H1 (cell line): Measurements from ENCODE around the gene STX7.
"Not testable (repeated sequence)": the region's sequence is repeated elsewhere in the genome, so short reads cannot be mapped to it uniquely, and the experiment has no call there.

ENCODE experiments used
- ATF3 ChIP-seq: IDR thresholded peaks from 2 replicates; pipeline ENCODE4 v1.6.1; 2011; ENCODE audit warnings: low read depth, mild to moderate bottlenecking, low read length; ENCODE audit not compliant: insufficient read depth
- CTCF ChIP-seq, 3 experiments: IDR thresholded peaks; 1 replicate in 2 of 3; 2 replicates in 1 of 3; pipeline versions ENCODE4 v1.5.1 to v1.6.1; 2011; ENCODE audit warnings: low read length in 3 of 3, mild to moderate bottlenecking in 3 of 3, inconsistent platforms in 2 of 3, low read depth in 1 of 3, moderate library complexity in 1 of 3; ENCODE audit not compliant: insufficient read depth in 1 of 3; ENCODE audit errors: control extremely low read depth in 1 of 3
- EZH2 ChIP-seq: fragments of 200-600 bp; sonication (generic); IDR thresholded peaks from 2 replicates; pipeline ENCODE4 v1.7.1; 2012; ENCODE audit warnings: low read depth, mild to moderate bottlenecking, moderate library complexity, low read length, inconsistent platforms; ENCODE audit not compliant: severe bottlenecking
- POLR2A ChIP-seq, 2 experiments: IDR thresholded peaks; 1 replicate in 1 of 2; 2 replicates in 1 of 2; pipeline ENCODE4 v1.6.1; 2011; ENCODE audit warnings: low read depth in 2 of 2, low read length in 2 of 2, mild to moderate bottlenecking in 2 of 2; ENCODE audit errors: control extremely low read depth in 1 of 2
- POLR2AphosphoS5 ChIP-seq: IDR thresholded peaks from 2 replicates; pipeline ENCODE4 v1.6.1; 2011; ENCODE audit warnings: low read depth, low read length
- RAD21 ChIP-seq, 2 experiments: IDR thresholded peaks in 1 of 2; conservative IDR thresholded peaks in 1 of 2; 2 replicates each; pipeline ENCODE4 v1.6.1; 2011; ENCODE audit warnings: low read depth in 2 of 2, low read length in 2 of 2, improper control_type of control experiment in 1 of 2, inconsistent platforms in 1 of 2, mild to moderate bottlenecking in 1 of 2, moderate library complexity in 1 of 2
- RFX5 ChIP-seq: IDR thresholded peaks from 2 replicates; pipeline ENCODE4 v1.6.1; 2011; ENCODE audit warnings: low read depth, low read length, improper control_type of control experiment, borderline replicate concordance
- SIN3A ChIP-seq, 2 experiments: IDR thresholded peaks in 1 of 2; conservative IDR thresholded peaks in 1 of 2; 2 replicates each; pipeline ENCODE4 v1.6.1; 2011 to 2012; ENCODE audit warnings: low read length in 2 of 2, improper control_type of control experiment in 1 of 2, low read depth in 1 of 2, mild to moderate bottlenecking in 1 of 2
- TAF1 ChIP-seq: IDR thresholded peaks from 2 replicates; pipeline ENCODE4 v1.6.1; 2011; ENCODE audit warnings: mild to moderate bottlenecking, low read depth, low read length
- USF2 ChIP-seq: IDR thresholded peaks from 2 replicates; pipeline ENCODE4 v1.6.1; 2011; ENCODE audit warnings: low read length, improper control_type of control experiment

- TF ChIP-seq POLR2AphosphoS5; CTCF (IDR thresholded peaks at IDR 0.05; ENCODE audit: control extremely low read depth in 1 of 3, insufficient read depth in 1 of 3, low read depth in 1 of 3, low read length in 3 of 3); EZH2; USF2; RAD21 (IDR thresholded peaks at IDR 0.05 in 1 of 2, conservative IDR thresholded peaks at IDR 0.05 in 1 of 2; ENCODE audit: low read depth in 2 of 2, low read length in 2 of 2); ATF3; POLR2A (IDR thresholded peaks at IDR 0.05; ENCODE audit: control extremely low read depth in 1 of 2, low read depth in 2 of 2, low read length in 2 of 2); SIN3A (conservative IDR thresholded peaks at IDR 0.05 in 1 of 2, IDR thresholded peaks at IDR 0.05 in 1 of 2; ENCODE audit: low read depth in 1 of 2, low read length in 2 of 2); TAF1; RFX5: not testable (repeated sequence)
These were observed 21.6 kb upstream of the STX7 start for GRCh38 chr6:132534546-132534945.
